ENCODE measurements around the gene DYNLL2. TPM values are rescaled to one million over a fixed set of nuclear protein-coding genes. Genes with fewer than 3 reads are reported as not detected.

Gene DYNLL2
- total and polyA plus RNA-seq, 9 of the 15 experiments (the other 6 are each of a cell fraction or from before 2014, with no cell fraction given), result 1.8 to 24.5 (median 13.0) TPM

- TF ChIP-seq, protein P1, sequence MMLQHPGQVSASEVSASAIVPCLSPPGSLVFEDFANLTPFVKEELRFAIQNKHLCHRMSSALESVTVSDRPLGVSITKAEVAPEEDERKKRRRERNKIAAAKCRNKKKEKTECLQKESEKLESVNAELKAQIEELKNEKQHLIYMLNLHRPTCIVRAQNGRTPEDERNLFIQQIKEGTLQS (IDR thresholded peaks at IDR 0.05), result no peak
- TF ChIP-seq, protein P1 (CRISPR knock-in tag; conservative IDR thresholded peaks at IDR 0.05), result no peak
- TF ChIP-seq HDAC8 (tag; IDR thresholded peaks at IDR 0.05) (no peak), NFE2 (IDR thresholded peaks at IDR 0.05; ENCODE audit: low read depth) (no peak), CTCFL (IDR thresholded peaks at IDR 0.05; ENCODE audit: borderline replicate concordance, insufficient read depth, low read depth, low read length, poor library complexity, severe bottlenecking) (peak; percentile 17), FOS (IDR thresholded peaks at IDR 0.05; ENCODE audit: extremely low read depth, insufficient read length) (no peak), AFF1 (IDR thresholded peaks at IDR 0.05; ENCODE audit: low read depth in 1 of 2, partially characterized antibody in 2 of 2) (no peak), ZBTB8A (IDR thresholded peaks at IDR 0.05; ENCODE audit: partially characterized antibody) (no peak), NUFIP1 (IDR thresholded peaks at IDR 0.05; ENCODE audit: partially characterized antibody) (no peak), MXD1 (CRISPR knock-in tag; IDR thresholded peaks at IDR 0.05; ENCODE audit: borderline replicate concordance, poor library complexity, severe bottlenecking) (no peak), ZNF384 (IDR thresholded peaks at IDR 0.05; ENCODE audit: low read depth, low read length) (no peak), LCOR (CRISPR knock-in tag; IDR thresholded peaks at IDR 0.05) (no peak), ZNF212 (CRISPR knock-in tag; IDR thresholded peaks at IDR 0.05) (no peak), SMC3 (conservative IDR thresholded peaks at IDR 0.05; ENCODE audit: insufficient read depth, low read depth, low read length) (no peak), TAL1 (IDR thresholded peaks at IDR 0.05) (no peak), ZNF584 (CRISPR knock-in tag; IDR thresholded peaks at IDR 0.05; ENCODE audit: low read depth) (no peak), RAD51 (IDR thresholded peaks at IDR 0.05; ENCODE audit: borderline replicate concordance, low read depth) (no peak), MYC (IDR thresholded peaks at IDR 0.05; ENCODE audit: low read depth, low read length) (peak; percentile 53), MYC (CRISPR knock-in tag; IDR thresholded peaks at IDR 0.05; ENCODE audit: borderline replicate concordance, low read depth) (no peak), SUPT5H (IDR thresholded peaks at IDR 0.05) (no peak)
Measured at GRCh38 chr17:58083491-58084316, 485 bp downstream of the DYNLL2 start (continued).
